HEK293 (cell line): ENCODE measurements around the gene ORM2.

Experiments
- TF ChIP-seq, protein P1 (sequence below): fragments of 450-650 bp; formaldehyde crosslinking; IDR thresholded peaks from 2 replicates; pipeline ENCODE4 v1.5.1; 2016; ENCODE audit warnings: missing biosample characterization, missing genetic modification characterization
- TF ChIP-seq, protein P2 (sequence below): fragments of 450-650 bp; IDR thresholded peaks from 2 replicates; pipeline ENCODE4 v1.5.1; 2018; ENCODE audit warnings: missing biosample characterization, missing genetic modification characterization

DNA sequence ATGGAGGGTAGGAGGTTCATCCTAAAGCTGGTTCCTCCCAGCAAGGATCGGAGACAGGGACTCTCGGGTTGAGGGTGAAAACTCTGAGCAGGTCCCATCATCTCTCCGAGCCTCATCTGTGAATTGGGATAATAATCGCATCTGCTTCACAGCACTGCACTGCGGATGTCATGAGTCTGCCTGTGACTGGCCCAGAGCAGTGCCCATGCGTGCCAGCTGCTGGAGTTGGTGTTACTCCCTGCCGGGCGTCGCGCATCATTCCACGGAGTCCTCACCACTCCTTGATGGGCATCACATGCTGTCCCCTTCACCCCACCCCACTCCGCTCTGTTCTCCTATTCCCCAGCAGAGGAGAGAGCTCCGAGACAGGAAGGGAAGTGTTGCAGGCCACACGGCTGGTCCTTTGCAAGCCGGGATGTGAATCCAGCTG is 41.9 kb upstream of the ORM2 start:
- TF ChIP-seq, protein P1, sequence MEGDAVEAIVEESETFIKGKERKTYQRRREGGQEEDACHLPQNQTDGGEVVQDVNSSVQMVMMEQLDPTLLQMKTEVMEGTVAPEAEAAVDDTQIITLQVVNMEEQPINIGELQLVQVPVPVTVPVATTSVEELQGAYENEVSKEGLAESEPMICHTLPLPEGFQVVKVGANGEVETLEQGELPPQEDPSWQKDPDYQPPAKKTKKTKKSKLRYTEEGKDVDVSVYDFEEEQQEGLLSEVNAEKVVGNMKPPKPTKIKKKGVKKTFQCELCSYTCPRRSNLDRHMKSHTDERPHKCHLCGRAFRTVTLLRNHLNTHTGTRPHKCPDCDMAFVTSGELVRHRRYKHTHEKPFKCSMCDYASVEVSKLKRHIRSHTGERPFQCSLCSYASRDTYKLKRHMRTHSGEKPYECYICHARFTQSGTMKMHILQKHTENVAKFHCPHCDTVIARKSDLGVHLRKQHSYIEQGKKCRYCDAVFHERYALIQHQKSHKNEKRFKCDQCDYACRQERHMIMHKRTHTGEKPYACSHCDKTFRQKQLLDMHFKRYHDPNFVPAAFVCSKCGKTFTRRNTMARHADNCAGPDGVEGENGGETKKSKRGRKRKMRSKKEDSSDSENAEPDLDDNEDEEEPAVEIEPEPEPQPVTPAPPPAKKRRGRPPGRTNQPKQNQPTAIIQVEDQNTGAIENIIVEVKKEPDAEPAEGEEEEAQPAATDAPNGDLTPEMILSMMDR (tag by site-specific recombination): no peak
- TF ChIP-seq, protein P2, sequence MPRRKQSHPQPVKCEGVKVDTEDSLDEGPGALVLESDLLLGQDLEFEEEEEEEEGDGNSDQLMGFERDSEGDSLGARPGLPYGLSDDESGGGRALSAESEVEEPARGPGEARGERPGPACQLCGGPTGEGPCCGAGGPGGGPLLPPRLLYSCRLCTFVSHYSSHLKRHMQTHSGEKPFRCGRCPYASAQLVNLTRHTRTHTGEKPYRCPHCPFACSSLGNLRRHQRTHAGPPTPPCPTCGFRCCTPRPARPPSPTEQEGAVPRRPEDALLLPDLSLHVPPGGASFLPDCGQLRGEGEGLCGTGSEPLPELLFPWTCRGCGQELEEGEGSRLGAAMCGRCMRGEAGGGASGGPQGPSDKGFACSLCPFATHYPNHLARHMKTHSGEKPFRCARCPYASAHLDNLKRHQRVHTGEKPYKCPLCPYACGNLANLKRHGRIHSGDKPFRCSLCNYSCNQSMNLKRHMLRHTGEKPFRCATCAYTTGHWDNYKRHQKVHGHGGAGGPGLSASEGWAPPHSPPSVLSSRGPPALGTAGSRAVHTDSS (tag by site-specific recombination): no peak
